Ishikawa (cell line): ENCODE results near the gene INHBE.

Source experiments
- CEBPB ChIP-seq: IDR thresholded peaks from 2 replicates; pipeline ENCODE4 v1.6.1; 2012
- EGR1 ChIP-seq: IDR thresholded peaks from 2 replicates; pipeline ENCODE4 v1.6.1; 2012
- EP300 ChIP-seq: IDR thresholded peaks from 2 replicates; pipeline ENCODE4 v1.6.1; 2012; ENCODE audit warnings: borderline replicate concordance
- NFIC ChIP-seq: IDR thresholded peaks from 2 replicates; pipeline ENCODE4 v1.6.1; 2012
- RAD21 ChIP-seq: IDR thresholded peaks from 2 replicates; pipeline ENCODE4 v1.6.1; 2012; ENCODE audit warnings: low read depth
- REST ChIP-seq: IDR thresholded peaks from 2 replicates; pipeline ENCODE4 v1.6.1; 2012; ENCODE audit warnings: low read depth, mild to moderate bottlenecking
- TAF1 ChIP-seq: IDR thresholded peaks from 2 replicates; pipeline ENCODE4 v1.6.1; 2012; ENCODE audit warnings: low read depth, mild to moderate bottlenecking
- TCF12 ChIP-seq: IDR thresholded peaks from 2 replicates; pipeline ENCODE4 v1.6.1; 2012; ENCODE audit warnings: low read depth
- TEAD4 ChIP-seq: IDR thresholded peaks from 2 replicates; pipeline ENCODE4 v1.6.1; 2012
- USF1 ChIP-seq: IDR thresholded peaks from 2 replicates; pipeline ENCODE4 v1.6.1; 2012
- YY1 ChIP-seq: IDR thresholded peaks from 2 replicates; pipeline ENCODE4 v1.6.1; 2012; ENCODE audit warnings: low read depth
- ZBTB7A ChIP-seq: IDR thresholded peaks from 2 replicates; pipeline ENCODE4 v1.6.1; 2012; ENCODE audit warnings: low read depth
- TF ChIP-seq, protein P1 (sequence below): IDR thresholded peaks from 2 replicates; pipeline ENCODE4 v1.6.1; 2012

INHBE gene

GRCh38 chr12:57452937-57453509, 2.1 kb upstream of the INHBE start:
- TF ChIP-seq ZBTB7A, result no peak
- peak; percentile 99 for TF ChIP-seq RAD21
- TF ChIP-seq REST, result no peak
- no peak for TF ChIP-seq TCF12
- no peak for TF ChIP-seq EP300

- TF ChIP-seq, protein P1, sequence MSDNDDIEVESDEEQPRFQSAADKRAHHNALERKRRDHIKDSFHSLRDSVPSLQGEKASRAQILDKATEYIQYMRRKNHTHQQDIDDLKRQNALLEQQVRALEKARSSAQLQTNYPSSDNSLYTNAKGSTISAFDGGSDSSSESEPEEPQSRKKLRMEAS, result no peak
- TF ChIP-seq REST, result no peak
- no peak for TF ChIP-seq YY1
- TF ChIP-seq EP300, result no peak
- TF ChIP-seq CEBPB, result no peak
- no peak for TF ChIP-seq NFIC
- no peak for TF ChIP-seq EGR1
- no peak for TF ChIP-seq TAF1
- TF ChIP-seq TEAD4, result no peak
These were observed 918 bp upstream of the INHBE start for GRCh38 chr12:57454213-57454565.

DNA sequence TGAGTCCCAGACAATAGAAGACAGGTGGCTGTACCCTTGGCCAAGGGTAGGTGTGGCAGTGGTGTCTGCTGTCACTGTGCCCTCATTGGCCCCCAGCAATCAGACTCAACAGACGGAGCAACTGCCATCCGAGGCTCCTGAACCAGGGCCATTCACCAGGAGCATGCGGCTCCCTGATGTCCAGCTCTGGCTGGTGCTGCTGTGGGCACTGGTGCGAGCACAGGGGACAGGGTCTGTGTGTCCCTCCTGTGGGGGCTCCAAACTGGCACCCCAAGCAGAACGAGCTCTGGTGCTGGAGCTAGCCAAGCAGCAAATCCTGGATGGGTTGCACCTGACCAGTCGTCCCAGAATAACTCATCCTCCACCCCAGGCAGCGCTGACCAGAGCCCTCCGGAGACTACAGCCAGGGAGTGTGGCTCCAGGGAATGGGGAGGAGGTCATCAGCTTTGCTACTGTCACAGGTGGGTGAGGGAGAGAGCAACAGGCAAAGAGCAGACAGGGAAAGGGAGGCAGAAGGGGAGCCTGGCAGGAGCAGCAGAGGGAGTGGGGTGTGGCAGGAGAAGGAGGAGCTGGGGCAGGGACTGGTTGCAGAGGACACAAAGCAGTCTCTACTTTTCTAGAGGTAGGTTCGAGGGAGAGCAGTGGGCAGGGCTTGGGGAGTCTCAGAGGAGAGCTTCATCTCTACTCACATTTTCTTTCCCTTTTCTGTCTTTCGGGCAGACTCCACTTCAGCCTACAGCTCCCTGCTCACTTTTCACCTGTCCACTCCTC, 452 bp downstream of the INHBE start:
- TF ChIP-seq ZBTB7A, result no peak; the same call in 1 of the 2 replicates
- TF ChIP-seq, protein P1, result peak; percentile 19; the same call in 1 of the 2 replicates

DNA sequence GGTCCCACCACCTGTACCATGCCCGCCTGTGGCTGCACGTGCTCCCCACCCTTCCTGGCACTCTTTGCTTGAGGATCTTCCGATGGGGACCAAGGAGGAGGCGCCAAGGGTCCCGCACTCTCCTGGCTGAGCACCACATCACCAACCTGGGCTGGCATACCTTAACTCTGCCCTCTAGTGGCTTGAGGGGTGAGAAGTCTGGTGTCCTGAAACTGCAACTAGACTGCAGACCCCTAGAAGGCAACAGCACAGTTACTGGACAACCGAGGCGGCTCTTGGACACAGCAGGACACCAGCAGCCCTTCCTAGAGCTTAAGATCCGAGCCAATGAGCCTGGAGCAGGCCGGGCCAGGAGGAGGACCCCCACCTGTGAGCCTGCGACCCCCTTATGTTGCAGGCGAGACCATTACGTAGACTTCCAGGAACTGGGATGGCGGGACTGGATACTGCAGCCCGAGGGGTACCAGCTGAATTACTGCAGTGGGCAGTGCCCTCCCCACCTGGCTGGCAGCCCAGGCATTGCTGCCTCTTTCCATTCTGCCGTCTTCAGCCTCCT, 1.1 kb downstream of the INHBE start:
- TF ChIP-seq, protein P1, result peak; percentile 67
- peak; percentile 33; the same call in 1 of the 2 replicates for TF ChIP-seq TEAD4
- TF ChIP-seq TCF12, result no peak
- TF ChIP-seq RAD21, result peak; percentile 52; the same call in 1 of the 2 replicates
- TF ChIP-seq CEBPB, result no peak

DNA sequence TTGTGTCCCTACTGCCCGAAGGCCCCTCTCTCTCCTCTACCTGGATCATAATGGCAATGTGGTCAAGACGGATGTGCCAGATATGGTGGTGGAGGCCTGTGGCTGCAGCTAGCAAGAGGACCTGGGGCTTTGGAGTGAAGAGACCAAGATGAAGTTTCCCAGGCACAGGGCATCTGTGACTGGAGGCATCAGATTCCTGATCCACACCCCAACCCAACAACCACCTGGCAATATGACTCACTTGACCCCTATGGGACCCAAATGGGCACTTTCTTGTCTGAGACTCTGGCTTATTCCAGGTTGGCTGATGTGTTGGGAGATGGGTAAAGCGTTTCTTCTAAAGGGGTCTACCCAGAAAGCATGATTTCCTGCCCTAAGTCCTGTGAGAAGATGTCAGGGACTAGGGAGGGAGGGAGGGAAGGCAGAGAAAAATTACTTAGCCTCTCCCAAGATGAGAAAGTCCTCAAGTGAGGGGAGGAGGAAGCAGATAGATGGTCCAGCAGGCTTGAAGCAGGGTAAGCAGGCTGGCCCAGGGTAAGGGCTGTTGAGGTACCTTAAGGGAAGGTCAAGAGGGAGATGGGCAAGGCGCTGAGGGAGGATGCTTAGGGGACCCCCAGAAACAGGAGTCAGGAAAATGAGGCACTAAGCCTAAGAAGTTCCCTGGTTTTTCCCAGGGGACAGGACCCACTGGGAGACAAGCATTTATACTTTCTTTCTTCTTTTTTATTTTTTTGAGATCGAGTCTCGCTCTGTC, 1.8 kb downstream of the INHBE start:
- TF ChIP-seq EGR1 (no peak), USF1 (no peak), TEAD4 (no peak), EP300 (no peak), NFIC (no peak), TCF12 (no peak), YY1 (no peak), REST (no peak), CEBPB (no peak), RAD21 (no peak)
